ENCODE data around the gene SLC16A3. TPM values are rescaled to one million over a fixed set of nuclear protein-coding genes. Genes with fewer than 3 reads are reported as not detected.

The SLC16A3 gene
- total RNA-seq, 1 donor from 2014 or later = 21.0 TPM

GRCh38 chr17:82215095-82215971 is 13.5 kb upstream of the SLC16A3 start:
- Mint-ChIP-seq H3K9me3 (no peaks in the 10 kb centered on the region), H3K4me3 (peak overlapping the region; percentile 78), H3K27ac (peak overlapping the region; percentile 50), H3K27me3 (ENCODE audit: insufficient read depth, low read depth) (peaks cover 4% of the 10 kb centered on the region), H3K36me3 (no peaks in the 10 kb centered on the region), H3K4me1 (peaks cover 13% of the 10 kb centered on the region)
- DNase-seq (ENCODE audit: low spot score) = no peak
- Histone ChIP-seq H3K27me3 (peaks cover 21% of the 10 kb centered on the region), H2AFZ (replicated peaks) (no peak overlapping the region), H3K4me3 (no peak overlapping the region), H3K79me2 (ENCODE audit: low read depth) (peaks cover 11% of the 10 kb centered on the region), H3F3A (ENCODE audit: low read depth) (peaks cover 13% of the 10 kb centered on the region), H3K9ac (no peak overlapping the region), H4K20me1 (ENCODE audit: low read depth) (no peaks in the 10 kb centered on the region), H3K27ac (no peak overlapping the region), H3K36me3 (no peaks in the 10 kb centered on the region), H3K9me3 (ENCODE audit: low read depth) (no peaks in the 10 kb centered on the region), H3K4me1 (no peaks in the 10 kb centered on the region), H3K4me2 (no peak overlapping the region)
- TF ChIP-seq CTCF (IDR thresholded peaks at IDR 0.05) = no peak
- TF ChIP-seq EZH2 (IDR thresholded peaks at IDR 0.05) = no peak
- no peak for TF ChIP-seq EZH2phosphoT487 (IDR thresholded peaks at IDR 0.05)

DNA sequence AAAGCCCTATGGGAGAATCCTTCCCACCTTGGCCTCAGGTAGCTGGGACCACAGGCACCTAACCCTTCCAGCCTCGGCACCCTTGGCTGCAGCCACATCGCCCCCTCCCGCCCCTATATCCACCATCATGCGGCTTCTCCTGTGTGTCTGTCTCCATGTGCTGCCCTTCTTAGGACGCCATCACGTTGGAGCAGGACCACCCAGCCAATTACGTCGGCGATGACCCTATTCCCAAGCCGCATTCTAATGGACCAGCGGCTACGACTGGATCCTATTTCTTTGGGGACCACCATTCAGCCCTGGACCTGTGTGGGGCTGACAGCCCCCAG is 12.9 kb upstream of the SLC16A3 start:
- H3K27me3 Mint-ChIP-seq (ENCODE audit: insufficient read depth, low read depth) = peaks cover 4% of the 10 kb centered on the region
- Histone ChIP-seq H3K4me1 (no peaks in the 10 kb centered on the region), H2AFZ (replicated peaks) (no peak overlapping the region), H3K27ac (no peak overlapping the region), H3K27me3 (peaks cover 25% of the 10 kb centered on the region), H3K79me2 (ENCODE audit: low read depth) (peaks cover 11% of the 10 kb centered on the region), H3K4me3 (no peak overlapping the region), H3K9me3 (ENCODE audit: low read depth) (no peaks in the 10 kb centered on the region), H4K20me1 (ENCODE audit: low read depth) (no peaks in the 10 kb centered on the region), H3K36me3 (no peaks in the 10 kb centered on the region), H3F3A (ENCODE audit: low read depth) (peaks cover 13% of the 10 kb centered on the region), H3K4me2 (no peak overlapping the region), H3K9ac (no peak overlapping the region)
- peaks cover 1% of the 10 kb centered on the region for H3K9me3 Mint-ChIP-seq
- peaks cover 13% of the 10 kb centered on the region for H3K4me1 Mint-ChIP-seq
- no peak overlapping the region for H3K4me3 Mint-ChIP-seq
- no peaks in the 10 kb centered on the region for H3K36me3 Mint-ChIP-seq
- no peak overlapping the region for H3K27ac Mint-ChIP-seq
- no peak for DNase-seq (ENCODE audit: low spot score)
- TF ChIP-seq CTCF (IDR thresholded peaks at IDR 0.05) = no peak
- no peak for TF ChIP-seq EZH2 (IDR thresholded peaks at IDR 0.05)
- TF ChIP-seq EZH2phosphoT487 (IDR thresholded peaks at IDR 0.05) = no peak

DNA sequence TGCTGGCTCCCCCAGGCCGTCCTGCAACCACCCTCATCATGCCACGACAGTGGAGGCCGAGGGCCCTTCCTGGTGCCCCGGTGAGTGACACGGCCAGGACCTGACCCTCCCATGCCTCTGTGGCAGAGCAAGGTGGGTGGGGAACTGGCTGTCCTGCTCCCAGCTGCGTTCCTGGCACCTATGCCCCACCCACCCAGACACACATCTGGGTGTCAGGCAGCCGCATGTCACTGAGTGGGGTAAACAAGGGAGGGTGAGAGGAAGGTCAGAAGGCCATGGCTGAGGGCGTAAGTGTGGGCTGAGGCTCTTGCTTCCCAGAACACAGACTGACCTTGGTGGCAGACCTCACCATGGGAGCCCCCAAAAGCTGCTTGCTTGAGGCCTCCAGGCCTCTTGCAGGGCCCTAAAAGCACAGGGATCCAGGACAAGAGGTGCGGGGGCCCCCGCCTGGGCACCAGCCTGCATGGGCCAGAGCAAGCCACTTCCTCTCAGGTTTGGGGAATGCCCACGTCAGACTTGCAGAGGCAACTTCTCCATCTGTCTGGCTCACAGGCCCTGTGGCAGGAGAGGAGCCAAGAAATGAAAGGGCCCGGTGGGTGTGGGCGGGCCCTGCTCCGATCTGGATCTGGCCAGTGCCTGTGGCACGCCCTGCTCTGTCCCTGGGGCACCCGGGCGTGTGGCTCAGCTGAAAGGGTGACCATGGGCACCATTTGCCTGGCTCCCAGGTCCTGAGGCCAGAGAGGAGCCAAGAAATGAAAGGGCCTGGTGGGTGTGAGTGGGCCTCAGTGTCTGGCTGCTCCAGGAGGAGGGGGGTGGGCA is 12.3 kb upstream of the SLC16A3 start:
- Mint-ChIP-seq H3K4me1 (peaks cover 10% of the 10 kb centered on the region), H3K27ac (no peak overlapping the region), H3K36me3 (no peaks in the 10 kb centered on the region), H3K9me3 (peaks cover 1% of the 10 kb centered on the region), H3K4me3 (no peak overlapping the region), H3K27me3 (ENCODE audit: insufficient read depth, low read depth) (peaks cover 4% of the 10 kb centered on the region)
- Histone ChIP-seq H3K4me3 (no peak overlapping the region), H3K9me3 (ENCODE audit: low read depth) (no peaks in the 10 kb centered on the region), H3K27ac (no peak overlapping the region), H2AFZ (replicated peaks) (no peak overlapping the region), H3F3A (ENCODE audit: low read depth) (peaks cover 13% of the 10 kb centered on the region), H4K20me1 (ENCODE audit: low read depth) (no peaks in the 10 kb centered on the region), H3K4me2 (no peak overlapping the region), H3K36me3 (no peaks in the 10 kb centered on the region), H3K9ac (no peak overlapping the region), H3K4me1 (no peaks in the 10 kb centered on the region), H3K27me3 (peaks cover 31% of the 10 kb centered on the region), H3K79me2 (ENCODE audit: low read depth) (peaks cover 7% of the 10 kb centered on the region)
- no peak for TF ChIP-seq EZH2 (IDR thresholded peaks at IDR 0.05)
- TF ChIP-seq CTCF (IDR thresholded peaks at IDR 0.05) = no peak
- no peak for TF ChIP-seq EZH2phosphoT487 (IDR thresholded peaks at IDR 0.05)
- no peak for DNase-seq (ENCODE audit: low spot score)

Measured in neural progenitor cell (in vitro differentiated cells).